Fibroblast of mammary gland (primary cell): Measurements from ENCODE around the gene GPX7.

Source experiments
- DNase-seq: peaks from one replicate; pipeline ENCODE4 v3.0.0-alpha.2; 2010; ENCODE audit warnings: low read depth
- H3K4me3 ChIP-seq: 2 replicates; pipeline ENCODE4 v1.5.1; 2011; ENCODE audit warnings: low read depth, mild to moderate bottlenecking, low read length, moderate library complexity; ENCODE audit not compliant: control insufficient read depth
- TF ChIP-seq, protein P1 (sequence below): conservative IDR thresholded peaks from 2 replicates; pipeline ENCODE4 v1.5.1; 2011; ENCODE audit warnings: low read depth, low read length, inconsistent platforms; ENCODE audit not compliant: control insufficient read depth, insufficient read depth

GPX7 gene

DNA sequence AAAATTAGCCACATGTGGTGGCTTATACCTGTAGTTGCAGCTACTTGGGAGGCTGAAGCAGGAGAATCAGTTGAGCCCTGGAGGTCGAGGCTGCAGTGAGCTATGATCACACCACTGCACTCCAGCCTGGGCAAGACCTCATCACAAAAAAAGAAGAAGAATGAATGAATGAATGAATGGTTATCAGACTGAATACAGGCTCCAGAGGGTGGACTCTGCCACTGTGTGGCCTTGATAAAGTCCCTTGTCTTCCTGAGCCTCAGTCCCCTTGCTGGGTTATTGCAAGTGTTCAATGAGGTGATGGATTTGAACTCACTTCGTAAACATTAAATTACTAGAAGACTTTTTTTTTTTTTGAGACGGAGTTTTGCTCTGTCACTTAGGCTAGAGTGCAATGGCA lies 55.5 kb downstream of the GPX7 start:
- TF ChIP-seq, protein P1, sequence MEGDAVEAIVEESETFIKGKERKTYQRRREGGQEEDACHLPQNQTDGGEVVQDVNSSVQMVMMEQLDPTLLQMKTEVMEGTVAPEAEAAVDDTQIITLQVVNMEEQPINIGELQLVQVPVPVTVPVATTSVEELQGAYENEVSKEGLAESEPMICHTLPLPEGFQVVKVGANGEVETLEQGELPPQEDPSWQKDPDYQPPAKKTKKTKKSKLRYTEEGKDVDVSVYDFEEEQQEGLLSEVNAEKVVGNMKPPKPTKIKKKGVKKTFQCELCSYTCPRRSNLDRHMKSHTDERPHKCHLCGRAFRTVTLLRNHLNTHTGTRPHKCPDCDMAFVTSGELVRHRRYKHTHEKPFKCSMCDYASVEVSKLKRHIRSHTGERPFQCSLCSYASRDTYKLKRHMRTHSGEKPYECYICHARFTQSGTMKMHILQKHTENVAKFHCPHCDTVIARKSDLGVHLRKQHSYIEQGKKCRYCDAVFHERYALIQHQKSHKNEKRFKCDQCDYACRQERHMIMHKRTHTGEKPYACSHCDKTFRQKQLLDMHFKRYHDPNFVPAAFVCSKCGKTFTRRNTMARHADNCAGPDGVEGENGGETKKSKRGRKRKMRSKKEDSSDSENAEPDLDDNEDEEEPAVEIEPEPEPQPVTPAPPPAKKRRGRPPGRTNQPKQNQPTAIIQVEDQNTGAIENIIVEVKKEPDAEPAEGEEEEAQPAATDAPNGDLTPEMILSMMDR = no peak
- no peak for DNase-seq
- no peak overlapping the region for H3K4me3 ChIP-seq
